NCI-H526 (cell line): Measurements from ENCODE around the gene ASPG.

Source experiments
- DNase-seq, 2 experiments: peaks; one replicate each; lab custom pipeline; 2025; lab: John Stamatoyannopoulos, UW

Gene ASPG

GRCh38 chr14:104105071-104105821 is 19.7 kb downstream of the ASPG start:
- no peak for DNase-seq

- no peak for DNase-seq
These were observed 20.4 kb downstream of the ASPG start for GRCh38 chr14:104105822-104106470.

GRCh38 chr14:104106471-104106991 is 21.0 kb downstream of the ASPG start:
- no peak for DNase-seq

- no peak for DNase-seq
These were observed 21.6 kb downstream of the ASPG start for GRCh38 chr14:104107101-104107581.

- DNase-seq = peak in 1 of 2 experiments; percentile 31
These were observed 22.4 kb downstream of the ASPG start for GRCh38 chr14:104107611-104108569.

- DNase-seq = no peak
These were observed 23.4 kb downstream of the ASPG start for GRCh38 chr14:104108570-104109541.

- DNase-seq = no peak
These were observed 24.3 kb downstream of the ASPG start for GRCh38 chr14:104109731-104110361.

- no peak for DNase-seq
These were observed 25.1 kb downstream of the ASPG start for GRCh38 chr14:104110491-104111209.

- DNase-seq = no peak
These were observed 26.0 kb downstream of the ASPG start for GRCh38 chr14:104111301-104112112.

- no peak for DNase-seq
These were observed 26.6 kb downstream of the ASPG start for GRCh38 chr14:104112113-104112505.

- DNase-seq = no peak
These were observed 27.4 kb downstream of the ASPG start for GRCh38 chr14:104112609-104113571.

GRCh38 chr14:104113631-104114420 is 28.3 kb downstream of the ASPG start:
- DNase-seq = no peak

- DNase-seq = no peak
These were observed 29.1 kb downstream of the ASPG start for GRCh38 chr14:104114421-104115130.

- DNase-seq = no peak
These were observed 29.7 kb downstream of the ASPG start for GRCh38 chr14:104115131-104115600.

- no peak for DNase-seq
These were observed 30.3 kb downstream of the ASPG start for GRCh38 chr14:104115691-104116287.
